ENCODE data around the gene KRTAP9-4. TPM values are rescaled to one million over a fixed set of nuclear protein-coding genes. Genes with fewer than 3 reads are reported as not detected.
"Not testable (repeated sequence)": the region's sequence is repeated elsewhere in the genome, so short reads cannot be mapped to it uniquely, and the experiment has no call there.

KRTAP9-4 gene
- not detected in 2 replicates for total RNA-seq

- H3K4me3 Mint-ChIP-seq; H3K36me3 Mint-ChIP-seq (ENCODE audit: low read depth); POLR2A ChIA-PET; H3K27ac Mint-ChIP-seq; ATAC-seq (ENCODE audit: low read depth); CTCF ChIA-PET; H3K9me3 Mint-ChIP-seq; H3K4me1 Mint-ChIP-seq; DNase-seq; H3K27me3 Mint-ChIP-seq: not testable (repeated sequence)
- intact Hi-C loops (cut with micrococcal nuclease), result loop anchor here (2.0 kb wide), 1 partner anchor 67 kb away; no protein-coding TSS in a partner anchor
Measured at GRCh38 chr17:41249637-41250240, at the start of gene KRTAP9-4. Gene KRTAP9-4, plus strand, starts transcription at chr17:41249687. Its CDS starts 34 bp downstream, at chr17:41249721.

- CTCF ChIA-PET, result interaction anchor here (0.6 kb wide), 1 partner anchor 345 kb away, joined by 4 read pairs; no protein-coding TSS in a partner anchor
- DNase-seq, result no peak
- H3K27me3 Mint-ChIP-seq, result peaks cover 36% of the 10 kb centered on the region
- intact Hi-C loops (cut with micrococcal nuclease), result no loop called here
- H3K27ac Mint-ChIP-seq, result no peak overlapping the region
- peaks cover 5% of the 10 kb centered on the region for H3K4me1 Mint-ChIP-seq
- POLR2A ChIA-PET, result no interaction called here
- H3K4me3 Mint-ChIP-seq, result no peak overlapping the region
- H3K9me3 Mint-ChIP-seq, result no peaks in the 10 kb centered on the region
- no peak for ATAC-seq (ENCODE audit: low read depth)
- no peaks in the 10 kb centered on the region for H3K36me3 Mint-ChIP-seq (ENCODE audit: low read depth)
- TF ChIP-seq, protein P1, sequence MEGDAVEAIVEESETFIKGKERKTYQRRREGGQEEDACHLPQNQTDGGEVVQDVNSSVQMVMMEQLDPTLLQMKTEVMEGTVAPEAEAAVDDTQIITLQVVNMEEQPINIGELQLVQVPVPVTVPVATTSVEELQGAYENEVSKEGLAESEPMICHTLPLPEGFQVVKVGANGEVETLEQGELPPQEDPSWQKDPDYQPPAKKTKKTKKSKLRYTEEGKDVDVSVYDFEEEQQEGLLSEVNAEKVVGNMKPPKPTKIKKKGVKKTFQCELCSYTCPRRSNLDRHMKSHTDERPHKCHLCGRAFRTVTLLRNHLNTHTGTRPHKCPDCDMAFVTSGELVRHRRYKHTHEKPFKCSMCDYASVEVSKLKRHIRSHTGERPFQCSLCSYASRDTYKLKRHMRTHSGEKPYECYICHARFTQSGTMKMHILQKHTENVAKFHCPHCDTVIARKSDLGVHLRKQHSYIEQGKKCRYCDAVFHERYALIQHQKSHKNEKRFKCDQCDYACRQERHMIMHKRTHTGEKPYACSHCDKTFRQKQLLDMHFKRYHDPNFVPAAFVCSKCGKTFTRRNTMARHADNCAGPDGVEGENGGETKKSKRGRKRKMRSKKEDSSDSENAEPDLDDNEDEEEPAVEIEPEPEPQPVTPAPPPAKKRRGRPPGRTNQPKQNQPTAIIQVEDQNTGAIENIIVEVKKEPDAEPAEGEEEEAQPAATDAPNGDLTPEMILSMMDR (IDR thresholded peaks at IDR 0.05), result no peak
Measured at GRCh38 chr17:41211845-41212466, 37.5 kb upstream of the KRTAP9-4 start.

- H3K4me1 Mint-ChIP-seq, result peaks cover 5% of the 10 kb centered on the region
- intact Hi-C loops (cut with micrococcal nuclease), result no loop called here
- H3K9me3 Mint-ChIP-seq, result no peaks in the 10 kb centered on the region
- POLR2A ChIA-PET, result no interaction called here
- no peaks in the 10 kb centered on the region for H3K36me3 Mint-ChIP-seq (ENCODE audit: low read depth)
- peaks cover 35% of the 10 kb centered on the region for H3K27me3 Mint-ChIP-seq
- TF ChIP-seq, protein P1 (IDR thresholded peaks at IDR 0.05), result no peak
- H3K4me3 Mint-ChIP-seq, result no peak overlapping the region
- no peak for ATAC-seq (ENCODE audit: low read depth)
- no peak overlapping the region for H3K27ac Mint-ChIP-seq
- no peak for DNase-seq
- CTCF ChIA-PET, result no interaction called here
Measured at GRCh38 chr17:41212524-41213169, 36.8 kb upstream of the KRTAP9-4 start.

GRCh38 chr17:41215681-41216080, 33.8 kb upstream of the KRTAP9-4 start:
- H3K27ac Mint-ChIP-seq, result no peak overlapping the region
- POLR2A ChIA-PET, result no interaction called here
- peaks cover 25% of the 10 kb centered on the region for H3K27me3 Mint-ChIP-seq
- CTCF ChIA-PET, result no interaction called here
- no peaks in the 10 kb centered on the region for H3K36me3 Mint-ChIP-seq (ENCODE audit: low read depth)
- H3K4me1 Mint-ChIP-seq, result peaks cover 5% of the 10 kb centered on the region
- TF ChIP-seq, protein P1 (IDR thresholded peaks at IDR 0.05), result no peak
- intact Hi-C loops (cut with micrococcal nuclease), result no loop called here
- H3K4me3 Mint-ChIP-seq, result no peak overlapping the region
- ATAC-seq (ENCODE audit: low read depth) (no peak), DNase-seq (no peak)
- H3K9me3 Mint-ChIP-seq, result peaks cover 2% of the 10 kb centered on the region

DNA sequence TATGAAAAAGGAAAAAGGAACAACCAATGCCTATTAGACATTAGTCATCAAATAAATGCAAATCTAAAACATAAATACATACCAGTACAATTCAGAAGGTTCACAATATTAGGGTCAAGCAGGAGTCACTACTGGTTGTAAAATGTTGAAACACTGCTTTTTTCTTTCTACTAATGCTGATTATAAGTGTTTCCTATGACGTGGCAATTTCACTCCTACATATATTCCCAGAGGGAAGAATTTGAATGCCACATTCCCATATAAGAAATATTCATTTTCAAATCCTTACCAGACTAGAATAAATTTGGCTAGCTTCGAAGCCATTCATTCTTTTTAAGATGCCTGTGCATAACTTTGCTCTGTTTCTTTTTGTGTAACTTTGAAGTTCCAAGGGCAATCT, 25.7 kb upstream of the KRTAP9-4 start:
- POLR2A ChIA-PET, result no interaction called here
- H3K27ac Mint-ChIP-seq, result no peak overlapping the region
- no peaks in the 10 kb centered on the region for H3K36me3 Mint-ChIP-seq (ENCODE audit: low read depth)
- ATAC-seq (ENCODE audit: low read depth) (no peak), DNase-seq (no peak)
- intact Hi-C loops (cut with micrococcal nuclease), result no loop called here
- peaks cover 1% of the 10 kb centered on the region for H3K4me1 Mint-ChIP-seq
- CTCF ChIA-PET, result no interaction called here
- H3K27me3 Mint-ChIP-seq, result peaks cover 33% of the 10 kb centered on the region
- H3K4me3 Mint-ChIP-seq, result no peak overlapping the region
- H3K9me3 Mint-ChIP-seq, result peaks cover 2% of the 10 kb centered on the region
- TF ChIP-seq, protein P1 (IDR thresholded peaks at IDR 0.05), result no peak

All from activated B cell treated with CpG ODN at 0.5 μM for 24 hours (primary cell).